CD14-positive monocyte (primary cell): ENCODE results near the gene ABCC11. TPM values are rescaled to one million over a fixed set of nuclear protein-coding genes. Genes with fewer than 3 reads are reported as not detected.
"Not testable (repeated sequence)": the region's sequence is repeated elsewhere in the genome, so short reads cannot be mapped to it uniquely, and the experiment has no call there.

Experiments
- DNase-seq, 3 donors: peaks; one replicate each; pipeline ENCODE4 v3.0.0-alpha.2; 2011 to 2022
- H2AFZ ChIP-seq: 2 replicates; pipeline ENCODE4 v1.6.0; 2012; ENCODE audit warnings: mild to moderate bottlenecking, low read depth, low read length, inconsistent platforms; ENCODE audit not compliant: insufficient read depth, poor library complexity, severe bottlenecking
- H3K27ac ChIP-seq, 2 donors: 1 replicate in 1 of 2; 2 replicates in 1 of 2; pipeline ENCODE4 v1.5.1; 2012 to 2013; ENCODE audit warnings: low read length in 2 of 2, control low read depth in 1 of 2, inconsistent platforms in 1 of 2, low read depth in 1 of 2, mild to moderate bottlenecking in 1 of 2
- H3K27me3 ChIP-seq, 2 donors: one replicate each; pipeline versions ENCODE4 v1.6.0 to v1.6.1; 2011 to 2013; ENCODE audit warnings: low read length in 2 of 2; ENCODE audit not compliant: control insufficient read depth in 2 of 2, insufficient read depth in 2 of 2
- H3K36me3 ChIP-seq, 2 donors: replicated peaks in 1 of 2; 1 replicate in 1 of 2; 2 replicates in 1 of 2; pipeline versions ENCODE4 v1.5.1 to v1.6.1; 2012 to 2013; ENCODE audit warnings: low read length in 2 of 2, control low read depth in 1 of 2, inconsistent platforms in 1 of 2, mild to moderate bottlenecking in 1 of 2; ENCODE audit not compliant: insufficient read depth in 2 of 2, control insufficient read depth in 1 of 2
- H3K4me1 ChIP-seq, 2 donors: 1 replicate in 1 of 2; 2 replicates in 1 of 2; pipeline versions ENCODE4 v1.5.1 to v1.6.1; 2012 to 2013; ENCODE audit warnings: low read length in 2 of 2, control low read depth in 1 of 2, inconsistent platforms in 1 of 2, mild to moderate bottlenecking in 1 of 2, moderate library complexity in 1 of 2; ENCODE audit not compliant: insufficient read depth in 2 of 2, control insufficient read depth in 1 of 2
- H3K4me2 ChIP-seq: replicated peaks from 2 replicates; pipeline ENCODE3; 2012; ENCODE audit warnings: low read length, moderate library complexity, mild to moderate bottlenecking; ENCODE audit not compliant: poor library complexity, severe bottlenecking; ENCODE audit errors: extremely low read depth
- H3K4me3 ChIP-seq, 3 experiments: fragments of 200-600 bp in 1 of 3; sonication (generic) in 1 of 3; replicated peaks in 1 of 3; 1 replicate in 2 of 3; 2 replicates in 1 of 3; pipeline ENCODE4 v1.5.1; 2011 to 2013; ENCODE audit warnings: low read length in 3 of 3, mild to moderate bottlenecking in 3 of 3, control low read depth in 2 of 3, low read depth in 2 of 3, inconsistent platforms in 1 of 3, moderate library complexity in 1 of 3
- H3K79me2 ChIP-seq: 2 replicates; pipeline ENCODE4 v1.6.0; 2012; ENCODE audit warnings: mild to moderate bottlenecking, control low read depth, inconsistent platforms, low read length, moderate library complexity; ENCODE audit not compliant: insufficient read depth
- H3K9ac ChIP-seq: 2 replicates; pipeline ENCODE4 v1.6.0; 2017; ENCODE audit warnings: low read length, mild to moderate bottlenecking; ENCODE audit not compliant: insufficient read depth, poor library complexity, severe bottlenecking
- H3K9me3 ChIP-seq, 2 donors: replicated peaks in 1 of 2; 1 replicate in 1 of 2; 2 replicates in 1 of 2; pipeline versions ENCODE4 v1.5.1 to v1.6.1; 2012 to 2013; ENCODE audit warnings: low read length in 2 of 2, control low read depth in 1 of 2; ENCODE audit not compliant: control insufficient read depth in 1 of 2, insufficient read depth in 1 of 2
- H4K20me1 ChIP-seq: 2 replicates; pipeline ENCODE4 v1.6.0; 2012; ENCODE audit warnings: mild to moderate bottlenecking, low read length, control low read depth, moderate library complexity; ENCODE audit not compliant: insufficient read depth
- H3K27ac Mint-ChIP-seq, 7 donors: one replicate each; pipeline ENCODE4 v1.8.0; 2020; ENCODE audit warnings: mild to moderate bottlenecking in 7 of 7, mixed read lengths in 7 of 7, moderate library complexity in 6 of 7, inconsistent platforms in 2 of 7
- H3K27me3 Mint-ChIP-seq, 3 donors: one replicate each; pipeline ENCODE4 v1.8.0; 2021 to 2022; ENCODE audit warnings: low read depth in 3 of 3, mild to moderate bottlenecking in 3 of 3, mixed read lengths in 3 of 3, moderate library complexity in 3 of 3, inconsistent platforms in 1 of 3
- H3K36me3 Mint-ChIP-seq, 2 donors: one replicate each; pipeline ENCODE4 v1.8.0; 2020; ENCODE audit warnings: mixed read lengths in 2 of 2, inconsistent platforms in 1 of 2, mild to moderate bottlenecking in 1 of 2
- H3K4me1 Mint-ChIP-seq: one replicate; pipeline ENCODE4 v1.8.0; 2020; ENCODE audit warnings: mild to moderate bottlenecking, mixed read lengths
- H3K4me3 Mint-ChIP-seq, 2 donors: one replicate each; pipeline ENCODE4 v1.8.0; 2020; ENCODE audit warnings: mild to moderate bottlenecking in 2 of 2, mixed read lengths in 2 of 2, moderate library complexity in 1 of 2
- H3K9me3 Mint-ChIP-seq, 7 donors: one replicate each; pipeline ENCODE4 v1.8.0; 2020 to 2022; ENCODE audit warnings: mixed read lengths in 7 of 7, mild to moderate bottlenecking in 6 of 7, moderate library complexity in 6 of 7, inconsistent platforms in 2 of 7
- WGBS: methylation state at CpG from one replicate; pipeline ENCODE4 v1.1.5; 2013; ENCODE audit warnings: missing lambda C conversion rate; ENCODE audit not compliant: insufficient coverage; 5-methylcytosine and 5-hydroxymethylcytosine counted together
- intact Hi-C, 2 donors: fragments of 100-400 bp; cut with micrococcal nuclease; formaldehyde crosslinking; loops; one replicate each; pipeline versions ENCODE4 v1.15.0 to v1.15.1; 2023
- polyA plus RNA-seq, 3 donors: library from polyadenylated mRNA; depleted of rRNA in 1 of 3; unstranded in 2 of 3; stranded (reverse) in 1 of 3; fragments of 300-500 nt in 2 of 3; fragments of >200 nt in 1 of 3; fragmentation: Illumina TruSeq in 2 of 3; gene quantifications; 1 replicate in 2 of 3; 2 replicates in 1 of 3; pipeline ENCODE4 v1.2.3, GENCODE V29; 2012 to 2021
- TF ChIP-seq, protein P1 (sequence below): fragments of 200-600 bp; IDR thresholded peaks from one replicate; pipeline ENCODE4 v1.8.0; 2022; ENCODE audit warnings: antibody characterized with exemption, mild to moderate bottlenecking

ABCC11 gene
- polyA plus RNA-seq, 3 donors: 0.03 TPM; not detected in 2

- H4K20me1 ChIP-seq: no peaks in the 10 kb centered on the region
- peaks cover 24 to 25% of the 10 kb centered on the region in 2 donors for H3K4me1 ChIP-seq
- H3K27ac Mint-ChIP-seq: no peak overlapping the region
- H3K4me1 Mint-ChIP-seq: peaks cover 26% of the 10 kb centered on the region
- intact Hi-C loops: loop anchor here (5.0 to 10.0 kb wide), 2 partner anchors 465 to 1133 kb away; no protein-coding TSS in a partner anchor
- no peaks in the 10 kb centered on the region for H3K36me3 Mint-ChIP-seq
- H3K9me3 ChIP-seq: no peaks in the 10 kb centered on the region
- H3K27ac ChIP-seq: no peak overlapping the region
- no peaks in the 10 kb centered on the region for H3K79me2 ChIP-seq
- H3K9me3 Mint-ChIP-seq: peaks cover 0 to 1% (median 0%) of the 10 kb centered on the region in 7 donors
- H3K4me3 ChIP-seq: no peak overlapping the region
- TF ChIP-seq, protein P1, sequence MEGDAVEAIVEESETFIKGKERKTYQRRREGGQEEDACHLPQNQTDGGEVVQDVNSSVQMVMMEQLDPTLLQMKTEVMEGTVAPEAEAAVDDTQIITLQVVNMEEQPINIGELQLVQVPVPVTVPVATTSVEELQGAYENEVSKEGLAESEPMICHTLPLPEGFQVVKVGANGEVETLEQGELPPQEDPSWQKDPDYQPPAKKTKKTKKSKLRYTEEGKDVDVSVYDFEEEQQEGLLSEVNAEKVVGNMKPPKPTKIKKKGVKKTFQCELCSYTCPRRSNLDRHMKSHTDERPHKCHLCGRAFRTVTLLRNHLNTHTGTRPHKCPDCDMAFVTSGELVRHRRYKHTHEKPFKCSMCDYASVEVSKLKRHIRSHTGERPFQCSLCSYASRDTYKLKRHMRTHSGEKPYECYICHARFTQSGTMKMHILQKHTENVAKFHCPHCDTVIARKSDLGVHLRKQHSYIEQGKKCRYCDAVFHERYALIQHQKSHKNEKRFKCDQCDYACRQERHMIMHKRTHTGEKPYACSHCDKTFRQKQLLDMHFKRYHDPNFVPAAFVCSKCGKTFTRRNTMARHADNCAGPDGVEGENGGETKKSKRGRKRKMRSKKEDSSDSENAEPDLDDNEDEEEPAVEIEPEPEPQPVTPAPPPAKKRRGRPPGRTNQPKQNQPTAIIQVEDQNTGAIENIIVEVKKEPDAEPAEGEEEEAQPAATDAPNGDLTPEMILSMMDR: no peak
- 78% methylated on average over 4 of the region's 8 CpGs for WGBS
- peaks cover 0 to 9% (median 5%) of the 10 kb centered on the region in 3 donors for H3K27me3 Mint-ChIP-seq
- no peak overlapping the region for H2AFZ ChIP-seq
- no peak overlapping the region for H3K9ac ChIP-seq
- no peak for DNase-seq
- no peaks in the 10 kb centered on the region for H3K36me3 ChIP-seq
- no peak overlapping the region for H3K4me3 Mint-ChIP-seq
- no peaks in the 10 kb centered on the region for H3K27me3 ChIP-seq
- no peak overlapping the region for H3K4me2 ChIP-seq
Measured at GRCh38 chr16:48169896-48170295, 77.4 kb downstream of the ABCC11 start.

- Mint-ChIP-seq H3K27ac (peak overlapping the region in 4 of 7 donors; percentile 5 to 78 (median 51)), H3K9me3 (peaks cover 0 to 1% (median 0%) of the 10 kb centered on the region in 7 donors), H3K4me1 (peaks cover 29% of the 10 kb centered on the region), H3K36me3 (no peaks in the 10 kb centered on the region), H3K27me3 (peaks cover 0 to 9% (median 4%) of the 10 kb centered on the region in 3 donors), H3K4me3 (peak overlapping the region in 1 of 2 donors; percentile 30)
- TF ChIP-seq, protein P1: no peak
- peak; percentile 36 to 58 (median 54) for DNase-seq
- H3K27me3 ChIP-seq: no peaks in the 10 kb centered on the region
- H3K4me3 ChIP-seq: no peak overlapping the region
- no peaks in the 10 kb centered on the region for H3K36me3 ChIP-seq
- H2AFZ ChIP-seq: no peak overlapping the region
- no peaks in the 10 kb centered on the region for H3K79me2 ChIP-seq
- no CpG with 5 or more reads among the region's 1 CpG for WGBS
- H3K4me2 ChIP-seq: no peak overlapping the region
- no peaks in the 10 kb centered on the region for H3K9me3 ChIP-seq
- peak overlapping the region in 1 of 2 donors; percentile 44 for H3K27ac ChIP-seq
- intact Hi-C loops: loop anchor here (5.0 to 10.0 kb wide), 2 partner anchors 467 to 1131 kb away; no protein-coding TSS in a partner anchor
- peaks cover 24 to 27% of the 10 kb centered on the region in 2 donors for H3K4me1 ChIP-seq
- no peaks in the 10 kb centered on the region for H4K20me1 ChIP-seq
- H3K9ac ChIP-seq: no peak overlapping the region
Measured at GRCh38 chr16:48168075-48168474, 79.3 kb downstream of the ABCC11 start.

GRCh38 chr16:48166617-48167016 lies 80.7 kb downstream of the ABCC11 start:
- not testable (repeated sequence) for H3K36me3 ChIP-seq, H3K27me3 ChIP-seq, H3K9me3 ChIP-seq, DNase-seq, H3K27ac ChIP-seq, H3K36me3 Mint-ChIP-seq, H3K79me2 ChIP-seq, H3K4me2 ChIP-seq, H4K20me1 ChIP-seq, H3K4me3 Mint-ChIP-seq, H3K27ac Mint-ChIP-seq, H2AFZ ChIP-seq, H3K4me3 ChIP-seq, H3K9ac ChIP-seq, H3K9me3 Mint-ChIP-seq
- 100% methylated on average over 1 of the region's 5 CpGs for WGBS
- H3K4me1 ChIP-seq: peaks cover 24 to 27% of the 10 kb centered on the region in 2 donors
- Mint-ChIP-seq H3K4me1 (peaks cover 33% of the 10 kb centered on the region), H3K27me3 (peaks cover 0 to 10% (median 3%) of the 10 kb centered on the region in 3 donors)
- intact Hi-C loops: loop anchor here (5.0 to 10.0 kb wide), 2 partner anchors 468 to 1129 kb away; no protein-coding TSS in a partner anchor
